ENCODE measurements around the gene RTN4IP1.
"Not testable (repeated sequence)": the region's sequence is repeated elsewhere in the genome, so short reads cannot be mapped to it uniquely, and the experiment has no call there.

RTN4IP1 gene

GRCh38 chr6:106557837-106558236 lies 71.5 kb downstream of the RTN4IP1 start:
- DNase-seq: no peak
- in situ Hi-C loops (cut with MboI; ENCODE audit: low pct_unique_long_range_greater_than_20kb, low sequenced_read_pairs): loop anchor here (25.0 kb wide), 1 partner anchor 196 kb away; the partner anchor contains the start of gene CRYBG1

- in situ Hi-C loops (cut with MboI; ENCODE audit: low pct_unique_long_range_greater_than_20kb, low sequenced_read_pairs): loop anchor here (25.0 kb wide), 1 partner anchor 194 kb away; the partner anchor contains the start of gene CRYBG1
- DNase-seq: no peak
Observed at GRCh38 chr6:106556368-106556960, 72.8 kb downstream of the RTN4IP1 start.

GRCh38 chr6:106555767-106556166 lies 73.5 kb downstream of the RTN4IP1 start:
- no peak for DNase-seq
- in situ Hi-C loops (cut with MboI; ENCODE audit: low pct_unique_long_range_greater_than_20kb, low sequenced_read_pairs): loop anchor here (25.0 kb wide), 1 partner anchor 193 kb away; the partner anchor contains the start of gene CRYBG1

GRCh38 chr6:106553440-106553839 lies 75.9 kb downstream of the RTN4IP1 start:
- in situ Hi-C loops (cut with MboI; ENCODE audit: low pct_unique_long_range_greater_than_20kb, low sequenced_read_pairs): loop anchor here (25.0 kb wide), 1 partner anchor 191 kb away; the partner anchor contains the start of gene CRYBG1
- no peak for DNase-seq

- in situ Hi-C loops (cut with MboI; ENCODE audit: low pct_unique_long_range_greater_than_20kb, low sequenced_read_pairs): loop anchor here (25.0 kb wide), 1 partner anchor 189 kb away; the partner anchor contains the start of gene CRYBG1
Observed at GRCh38 chr6:106551155-106551554, 78.1 kb downstream of the RTN4IP1 start.

GRCh38 chr6:106549521-106549920 lies 79.8 kb downstream of the RTN4IP1 start:
- no peak for DNase-seq
- in situ Hi-C loops (cut with MboI; ENCODE audit: low pct_unique_long_range_greater_than_20kb, low sequenced_read_pairs): no loop called here

More at GRCh38 chr6:106551155-106551554, 78.1 kb downstream of the RTN4IP1 start:
- DNase-seq: no peak

- DNase-seq; in situ Hi-C loops (cut with MboI; ENCODE audit: low pct_unique_long_range_greater_than_20kb, low sequenced_read_pairs): not testable (repeated sequence)
Observed at GRCh38 chr6:106548926-106549455, 80.3 kb downstream of the RTN4IP1 start.

GRCh38 chr6:106547601-106548453 lies 81.5 kb downstream of the RTN4IP1 start:
- DNase-seq: no peak
- in situ Hi-C loops (cut with MboI; ENCODE audit: low pct_unique_long_range_greater_than_20kb, low sequenced_read_pairs): no loop called here

- in situ Hi-C loops (cut with MboI; ENCODE audit: low pct_unique_long_range_greater_than_20kb, low sequenced_read_pairs): no loop called here
- peak; percentile 94 for DNase-seq
Observed at GRCh38 chr6:106546691-106547414, 82.4 kb downstream of the RTN4IP1 start.

- no peak for DNase-seq
- in situ Hi-C loops (cut with MboI; ENCODE audit: low pct_unique_long_range_greater_than_20kb, low sequenced_read_pairs): no loop called here
Observed at GRCh38 chr6:106546261-106546690, 83.0 kb downstream of the RTN4IP1 start.

GRCh38 chr6:106540907-106541306 lies 88.4 kb downstream of the RTN4IP1 start:
- no peak for DNase-seq
- in situ Hi-C loops (cut with MboI; ENCODE audit: low pct_unique_long_range_greater_than_20kb, low sequenced_read_pairs): no loop called here

- in situ Hi-C loops (cut with MboI; ENCODE audit: low pct_unique_long_range_greater_than_20kb, low sequenced_read_pairs): no loop called here
- no peak for DNase-seq
Observed at GRCh38 chr6:106540432-106540831, 88.9 kb downstream of the RTN4IP1 start.

GRCh38 chr6:106539936-106540335 lies 89.4 kb downstream of the RTN4IP1 start:
- DNase-seq: no peak
- in situ Hi-C loops (cut with MboI; ENCODE audit: low pct_unique_long_range_greater_than_20kb, low sequenced_read_pairs): no loop called here

- in situ Hi-C loops (cut with MboI; ENCODE audit: low pct_unique_long_range_greater_than_20kb, low sequenced_read_pairs): no loop called here
- no peak for DNase-seq
Observed at GRCh38 chr6:106538145-106538544, 91.2 kb downstream of the RTN4IP1 start.

- in situ Hi-C loops (cut with MboI; ENCODE audit: low pct_unique_long_range_greater_than_20kb, low sequenced_read_pairs): no loop called here
- no peak for DNase-seq
Observed at GRCh38 chr6:106537662-106538061, 91.6 kb downstream of the RTN4IP1 start.

- in situ Hi-C loops (cut with MboI; ENCODE audit: low pct_unique_long_range_greater_than_20kb, low sequenced_read_pairs): no loop called here
- DNase-seq: no peak
Observed at GRCh38 chr6:106536851-106537250, 92.4 kb downstream of the RTN4IP1 start.

- in situ Hi-C loops (cut with MboI; ENCODE audit: low pct_unique_long_range_greater_than_20kb, low sequenced_read_pairs): no loop called here
- DNase-seq: no peak
Observed at GRCh38 chr6:106536357-106536756, 92.9 kb downstream of the RTN4IP1 start.

- DNase-seq: no peak
- in situ Hi-C loops (cut with MboI; ENCODE audit: low pct_unique_long_range_greater_than_20kb, low sequenced_read_pairs): no loop called here
Observed at GRCh38 chr6:106535012-106535411, 94.3 kb downstream of the RTN4IP1 start.

GRCh38 chr6:106534564-106534982 lies 94.7 kb downstream of the RTN4IP1 start:
- DNase-seq: no peak
- in situ Hi-C loops (cut with MboI; ENCODE audit: low pct_unique_long_range_greater_than_20kb, low sequenced_read_pairs): no loop called here
